ENCODE results near the gene ME3. TPM values are rescaled to one million over a fixed set of nuclear protein-coding genes. Genes with fewer than 3 reads are reported as not detected.

ME3 gene
- total RNA-seq, 3 donors from 2014 or later (not counting 1 experiment from before 2014, with no cell fraction given), result 5.2 to 7.5 (median 6.9) TPM

DNA sequence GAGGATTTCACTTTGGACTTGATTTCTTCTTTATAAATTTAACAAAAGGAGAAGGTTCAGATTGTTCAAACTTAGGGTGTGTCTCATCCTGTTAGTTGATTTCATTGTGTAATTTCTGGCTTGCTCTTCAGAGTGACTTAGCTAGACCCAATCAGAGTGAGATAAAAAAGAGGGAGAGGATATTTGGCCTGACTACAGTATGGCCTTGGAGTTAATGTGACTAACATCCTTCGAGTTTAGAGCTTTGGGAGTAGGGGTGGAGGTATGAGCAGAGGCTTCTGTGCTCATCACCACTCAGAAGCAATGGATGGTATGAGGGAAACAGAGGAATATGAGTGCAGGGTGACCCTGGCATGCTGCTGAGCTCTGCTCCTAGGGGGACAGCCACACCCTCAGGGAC is 114.2 kb downstream of the ME3 start:
- Mint-ChIP-seq H3K4me3 (no peak overlapping the region), H3K4me1 (peaks cover 6 to 14% of the 10 kb centered on the region in 2 donors), H3K9me3 (peaks cover 2 to 5% of the 10 kb centered on the region in 2 donors), H3K27ac (no peak overlapping the region), H3K27me3 (ENCODE audit: low read depth in 2 of 2) (peaks cover 0 to 7% of the 10 kb centered on the region in 2 donors), H3K36me3 (peaks cover 17% of the 10 kb centered on the region)
- WGBS (ENCODE audit: insufficient coverage), result 83% methylated on average over 1 of the region's 1 CpG
- H3K9me3 ChIP-seq (ENCODE audit: control insufficient read depth, insufficient read depth, low read length), result no peaks in the 10 kb centered on the region
- no peaks in the 10 kb centered on the region for H3K4me1 ChIP-seq (ENCODE audit: control insufficient read depth, insufficient read depth, low read length)
- H3K36me3 ChIP-seq (ENCODE audit: control insufficient read depth, insufficient read depth, low read length), result no peaks in the 10 kb centered on the region
- intact Hi-C loops (cut with micrococcal nuclease), result no loop called here
- ATAC-seq (no peak), DNase-seq (no peak)
- H3K27ac ChIP-seq (ENCODE audit: low read length), result no peak overlapping the region
- H3K27me3 ChIP-seq (ENCODE audit: control insufficient read depth, insufficient read depth, low read length), result no peaks in the 10 kb centered on the region
- no peak overlapping the region for H3K4me3 ChIP-seq (ENCODE audit: low read length)
- TF ChIP-seq, protein P1, sequence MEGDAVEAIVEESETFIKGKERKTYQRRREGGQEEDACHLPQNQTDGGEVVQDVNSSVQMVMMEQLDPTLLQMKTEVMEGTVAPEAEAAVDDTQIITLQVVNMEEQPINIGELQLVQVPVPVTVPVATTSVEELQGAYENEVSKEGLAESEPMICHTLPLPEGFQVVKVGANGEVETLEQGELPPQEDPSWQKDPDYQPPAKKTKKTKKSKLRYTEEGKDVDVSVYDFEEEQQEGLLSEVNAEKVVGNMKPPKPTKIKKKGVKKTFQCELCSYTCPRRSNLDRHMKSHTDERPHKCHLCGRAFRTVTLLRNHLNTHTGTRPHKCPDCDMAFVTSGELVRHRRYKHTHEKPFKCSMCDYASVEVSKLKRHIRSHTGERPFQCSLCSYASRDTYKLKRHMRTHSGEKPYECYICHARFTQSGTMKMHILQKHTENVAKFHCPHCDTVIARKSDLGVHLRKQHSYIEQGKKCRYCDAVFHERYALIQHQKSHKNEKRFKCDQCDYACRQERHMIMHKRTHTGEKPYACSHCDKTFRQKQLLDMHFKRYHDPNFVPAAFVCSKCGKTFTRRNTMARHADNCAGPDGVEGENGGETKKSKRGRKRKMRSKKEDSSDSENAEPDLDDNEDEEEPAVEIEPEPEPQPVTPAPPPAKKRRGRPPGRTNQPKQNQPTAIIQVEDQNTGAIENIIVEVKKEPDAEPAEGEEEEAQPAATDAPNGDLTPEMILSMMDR (IDR thresholded peaks at IDR 0.05), result no peak

DNA sequence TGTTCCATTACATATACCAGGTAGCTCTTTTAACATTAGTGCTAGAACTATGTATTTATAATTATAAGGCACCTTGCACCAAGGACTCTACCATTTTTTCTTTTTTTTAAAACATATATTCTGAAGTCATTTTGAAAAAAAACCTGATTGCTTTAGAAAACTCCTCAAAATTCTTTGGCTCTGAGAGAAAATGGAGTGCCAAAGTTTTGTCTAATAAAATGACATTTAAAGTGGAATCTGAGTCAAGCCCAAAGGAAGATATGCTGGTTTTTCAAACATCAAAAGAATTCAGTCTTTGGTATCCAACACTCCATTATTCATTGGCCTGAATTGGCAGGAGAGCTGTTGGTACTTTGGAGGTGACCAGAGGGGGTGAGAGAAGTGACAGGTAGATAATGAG is 116.5 kb downstream of the ME3 start:
- no peak overlapping the region for H3K4me3 Mint-ChIP-seq

DNA sequence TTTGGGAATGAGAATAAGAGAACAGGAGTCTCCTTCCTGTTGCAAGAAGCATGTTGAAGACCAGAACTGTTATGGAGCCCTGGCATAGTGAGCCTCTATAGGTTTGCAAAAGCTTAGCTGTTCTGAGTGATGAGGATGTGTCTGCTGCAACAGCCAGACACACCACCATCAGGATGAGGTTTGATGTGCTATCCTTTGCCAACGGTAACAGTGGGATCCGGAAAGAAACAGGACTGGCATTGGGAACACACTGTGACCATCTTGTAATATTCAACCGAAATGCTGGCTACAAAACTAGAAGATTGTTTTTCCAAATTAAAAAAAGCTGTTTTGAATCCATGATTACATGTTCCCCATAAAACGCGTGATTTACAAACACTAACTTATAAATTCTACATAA is 117.0 kb downstream of the ME3 start:
- no peaks in the 10 kb centered on the region for H3K36me3 Mint-ChIP-seq
- TF ChIP-seq, protein P1 (IDR thresholded peaks at IDR 0.05), result no peak
- no peaks in the 10 kb centered on the region for H3K27me3 ChIP-seq (ENCODE audit: control insufficient read depth, insufficient read depth, low read length)
- ATAC-seq, result no peak
- no peak overlapping the region for H3K27ac ChIP-seq (ENCODE audit: low read length)
- H3K4me3 ChIP-seq (ENCODE audit: low read length), result no peak overlapping the region
- 90% methylated on average over 3 of the region's 5 CpGs for WGBS (ENCODE audit: insufficient coverage)
- H3K27me3 Mint-ChIP-seq (ENCODE audit: low read depth in 2 of 2), result peaks cover 9 to 10% of the 10 kb centered on the region in 2 donors
- H3K9me3 ChIP-seq (ENCODE audit: control insufficient read depth, insufficient read depth, low read length), result no peaks in the 10 kb centered on the region
- H3K27ac Mint-ChIP-seq, result no peak overlapping the region
- peaks cover 29 to 30% of the 10 kb centered on the region in 2 donors for H3K4me1 Mint-ChIP-seq
- peaks cover 19% of the 10 kb centered on the region for H3K4me1 ChIP-seq (ENCODE audit: control insufficient read depth, insufficient read depth, low read length)
- intact Hi-C loops (cut with micrococcal nuclease), result no loop called here
- no peaks in the 10 kb centered on the region for H3K9me3 Mint-ChIP-seq
- no peaks in the 10 kb centered on the region for H3K36me3 ChIP-seq (ENCODE audit: control insufficient read depth, insufficient read depth, low read length)
- no peak overlapping the region for H3K4me3 Mint-ChIP-seq
- DNase-seq, result no peak

More for the DNA sequence above, 116.5 kb downstream of the ME3 start:
- Histone ChIP-seq H3K9me3 (ENCODE audit: control insufficient read depth, insufficient read depth, low read length) (no peaks in the 10 kb centered on the region), H3K4me3 (ENCODE audit: low read length) (no peak overlapping the region), H3K36me3 (ENCODE audit: control insufficient read depth, insufficient read depth, low read length) (no peaks in the 10 kb centered on the region), H3K27me3 (ENCODE audit: control insufficient read depth, insufficient read depth, low read length) (no peaks in the 10 kb centered on the region), H3K27ac (ENCODE audit: low read length) (no peak overlapping the region), H3K4me1 (ENCODE audit: control insufficient read depth, insufficient read depth, low read length) (peaks cover 19% of the 10 kb centered on the region)
- intact Hi-C loops (cut with micrococcal nuclease), result no loop called here
- Mint-ChIP-seq H3K27me3 (ENCODE audit: low read depth in 2 of 2) (peaks cover 4 to 7% of the 10 kb centered on the region in 2 donors), H3K36me3 (no peaks in the 10 kb centered on the region), H3K9me3 (no peaks in the 10 kb centered on the region), H3K4me1 (peaks cover 25 to 26% of the 10 kb centered on the region in 2 donors), H3K27ac (no peak overlapping the region)
- ATAC-seq (no peak), DNase-seq (no peak)
- TF ChIP-seq, protein P1 (IDR thresholded peaks at IDR 0.05), result no peak

DNA sequence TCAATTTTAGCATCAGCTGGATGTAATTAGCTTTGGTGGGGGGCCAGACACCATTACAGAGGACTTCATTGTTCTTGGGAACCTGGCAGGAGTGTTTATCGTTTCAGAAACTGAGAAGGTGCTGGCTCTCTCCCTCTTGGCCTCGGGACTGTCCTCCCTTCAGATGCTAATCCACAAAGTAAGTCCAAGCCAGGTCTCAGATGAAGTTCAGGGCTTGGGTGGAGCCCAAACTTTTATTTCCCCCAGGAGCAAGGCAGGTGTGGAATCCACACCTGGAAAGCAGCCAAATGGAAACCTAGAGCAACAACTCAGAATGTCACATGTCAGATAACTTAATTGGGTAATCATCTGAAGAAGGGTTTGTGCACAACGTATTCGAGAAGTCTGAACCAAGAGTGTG is 119.2 kb downstream of the ME3 start:
- DNase-seq (no peak), ATAC-seq (no peak)
- Histone ChIP-seq H3K9me3 (ENCODE audit: control insufficient read depth, insufficient read depth, low read length) (no peaks in the 10 kb centered on the region), H3K27ac (ENCODE audit: low read length) (no peak overlapping the region), H3K27me3 (ENCODE audit: control insufficient read depth, insufficient read depth, low read length) (no peaks in the 10 kb centered on the region), H3K36me3 (ENCODE audit: control insufficient read depth, insufficient read depth, low read length) (no peaks in the 10 kb centered on the region), H3K4me1 (ENCODE audit: control insufficient read depth, insufficient read depth, low read length) (peaks cover 19% of the 10 kb centered on the region), H3K4me3 (ENCODE audit: low read length) (no peak overlapping the region)
- Mint-ChIP-seq H3K27me3 (ENCODE audit: low read depth in 2 of 2) (peaks cover 6 to 9% of the 10 kb centered on the region in 2 donors), H3K27ac (no peak overlapping the region), H3K36me3 (no peaks in the 10 kb centered on the region), H3K9me3 (no peaks in the 10 kb centered on the region), H3K4me1 (peaks cover 21 to 28% of the 10 kb centered on the region in 2 donors), H3K4me3 (no peak overlapping the region)
- whole genome bisulfite sequencing (ENCODE audit: insufficient coverage), result 96% methylated on average over 4 of the region's 4 CpGs
- intact Hi-C loops (cut with micrococcal nuclease), result no loop called here
- TF ChIP-seq, protein P1 (IDR thresholded peaks at IDR 0.05), result no peak
